Stimulated activated CD8-positive, alpha-beta memory T cell treated with anti-CD3 and anti-CD28 coated beads, Interleukin-4, amount 100 ng/mL, for 4 hours (primary cell): ENCODE data around the gene TENM3.

Experiments used
- DNase-seq, 2 donors: peaks; one replicate each; pipeline ENCODE4 v3.0.0-alpha.2; 2020; ENCODE audit warnings: low read depth in 2 of 2, low spot score in 1 of 2

Gene TENM3

DNA sequence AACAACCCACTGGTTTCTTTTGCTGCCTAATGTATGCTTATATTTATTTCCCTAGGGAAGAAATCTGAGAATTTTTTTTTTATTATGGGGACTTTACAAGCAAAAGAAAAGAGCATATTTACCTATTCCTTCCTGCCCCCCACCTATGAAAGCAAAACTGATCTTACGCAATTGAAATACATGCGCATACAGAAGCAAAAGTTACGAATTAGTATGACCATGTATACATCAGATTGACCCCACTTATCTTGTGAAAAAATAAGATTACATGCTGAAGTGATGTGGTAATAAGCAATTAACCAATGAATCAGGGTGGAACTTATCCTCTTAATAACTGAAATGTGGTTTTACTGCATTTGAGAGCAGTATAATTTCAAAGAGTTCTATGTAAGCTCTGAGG lies 151.0 kb downstream of the TENM3 start:
- no peak for DNase-seq

DNA sequence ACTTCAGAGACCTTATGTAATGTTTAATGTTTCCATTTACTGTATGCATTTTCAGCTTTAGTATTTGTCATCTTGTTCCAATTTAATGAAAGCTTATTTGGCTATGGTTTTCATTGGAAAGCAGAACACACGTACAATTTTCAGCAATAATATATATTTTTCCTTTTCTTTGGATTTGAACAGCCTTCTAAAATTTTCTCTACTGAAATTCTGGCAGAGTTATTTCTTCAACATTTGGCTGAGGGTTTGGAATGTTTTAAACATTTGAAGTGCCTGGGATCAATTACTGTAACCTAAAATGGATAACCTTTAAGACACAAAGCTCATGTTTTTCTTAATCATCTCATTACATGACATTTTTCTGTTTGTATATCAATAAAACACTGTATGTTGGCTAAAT lies 156.9 kb downstream of the TENM3 start:
- no peak for DNase-seq

DNA sequence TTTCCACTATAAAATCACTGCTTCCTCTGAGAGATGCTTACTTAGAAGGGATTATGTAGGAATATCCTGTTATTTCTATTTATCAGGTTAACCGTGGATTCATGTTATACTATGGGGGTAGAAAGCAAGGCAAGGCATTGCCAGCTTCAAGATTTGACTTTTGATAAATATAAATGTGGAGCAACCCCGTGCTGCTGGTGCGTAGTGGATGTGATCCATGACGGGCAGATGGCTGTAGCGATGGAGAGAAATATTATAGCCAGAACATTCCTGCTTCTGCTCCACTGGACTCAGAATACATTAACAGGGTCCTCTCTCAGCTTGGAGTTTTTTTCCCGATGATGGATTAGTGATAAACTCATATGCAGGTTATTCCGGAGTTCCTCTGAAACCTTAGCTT lies 157.6 kb downstream of the TENM3 start:
- DNase-seq: no peak

DNA sequence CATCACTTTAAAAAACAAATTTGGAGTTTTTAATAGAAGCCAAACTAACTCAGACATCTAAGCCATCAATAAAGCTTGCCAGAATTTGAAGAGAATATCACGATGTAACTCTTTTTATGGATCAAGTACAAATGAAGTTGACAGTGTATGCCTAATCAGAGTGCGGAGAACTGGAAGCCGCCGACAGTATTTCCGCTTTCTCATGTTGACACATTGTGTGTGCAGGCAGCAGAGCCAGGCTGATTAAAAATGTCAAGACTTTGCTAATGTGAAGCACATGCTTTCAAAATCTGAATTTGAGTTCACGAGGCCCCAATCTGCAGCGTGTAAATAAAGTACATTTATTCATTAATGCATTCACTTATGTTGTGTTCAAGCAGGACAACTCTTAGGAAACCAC lies 161.2 kb downstream of the TENM3 start:
- no peak for DNase-seq

DNA sequence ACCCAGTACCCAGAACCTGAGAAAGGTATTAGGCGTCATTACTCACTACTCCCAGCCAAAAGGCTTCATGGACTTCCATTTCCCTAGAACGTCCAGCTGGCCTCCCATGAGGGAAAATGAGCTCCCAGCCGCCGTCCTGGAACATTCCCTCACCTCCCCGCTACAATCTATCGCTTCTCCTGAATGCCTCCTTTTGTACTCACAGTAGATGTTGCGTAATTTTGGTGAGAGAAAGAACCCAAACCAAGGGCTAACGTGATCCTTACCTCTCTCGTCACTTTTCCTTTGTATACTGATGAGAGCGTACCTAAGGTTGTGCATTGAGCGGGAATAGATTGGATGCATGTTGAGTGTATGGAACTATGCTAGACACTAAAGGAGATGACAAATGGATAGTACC lies 161.9 kb downstream of the TENM3 start:
- no peak for DNase-seq

DNA sequence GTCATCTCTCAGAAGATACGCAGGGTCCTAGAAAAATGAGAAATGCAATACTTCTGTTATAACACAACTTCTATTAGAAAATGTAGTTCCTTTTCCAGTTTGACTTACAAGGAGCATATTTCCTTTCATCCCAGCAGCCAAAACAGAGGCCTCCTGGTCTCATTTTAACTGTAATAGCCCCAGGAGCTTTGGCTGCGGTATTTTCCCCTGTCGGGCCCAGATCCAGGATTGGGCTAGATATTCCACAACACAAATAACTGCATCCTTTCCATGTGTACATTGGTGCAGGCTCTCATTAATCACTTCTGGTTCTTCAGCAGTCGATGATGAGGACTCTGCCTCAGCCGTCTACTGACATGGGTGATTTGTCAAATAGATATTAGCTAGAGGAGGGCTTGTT lies 166.1 kb downstream of the TENM3 start:
- no peak for DNase-seq

DNA sequence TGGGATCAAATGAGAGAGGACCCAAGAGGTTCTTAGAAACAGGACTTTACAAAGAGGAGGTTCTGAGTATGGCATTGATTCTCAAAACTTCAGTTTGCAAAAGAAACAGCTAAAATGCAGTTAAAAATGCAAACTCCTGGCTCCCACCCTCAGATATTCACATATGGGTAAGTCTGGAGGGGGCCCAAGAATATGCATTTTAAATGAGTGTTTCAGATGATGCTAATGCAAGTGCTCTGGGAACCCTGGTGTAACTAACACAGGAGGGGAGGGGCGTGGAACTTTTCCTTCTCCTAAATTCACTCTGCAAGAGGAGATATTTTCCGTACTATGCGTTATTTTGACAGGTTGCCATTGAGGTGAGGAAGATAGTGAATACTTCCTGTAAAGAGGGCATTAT lies 168.2 kb downstream of the TENM3 start:
- DNase-seq: no peak

DNA sequence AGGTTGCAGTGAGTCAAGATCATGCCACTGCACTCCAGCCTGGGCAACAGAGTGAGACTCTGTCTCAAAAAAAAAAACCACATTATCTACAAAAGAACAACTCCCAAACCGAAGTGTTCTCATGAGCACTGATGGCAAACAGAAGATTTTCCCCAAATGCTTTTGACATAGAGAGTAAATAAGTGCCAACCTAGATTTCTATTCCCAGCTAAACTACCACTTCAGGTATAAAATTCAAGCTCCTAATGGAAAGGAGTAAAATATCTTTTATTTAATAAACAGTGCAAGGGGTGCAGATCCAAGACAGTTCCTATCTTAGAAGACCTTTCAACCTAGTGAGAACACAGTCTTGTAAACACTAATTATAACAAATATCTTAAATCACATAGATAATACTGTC lies 170.3 kb downstream of the TENM3 start:
- DNase-seq: no peak

DNA sequence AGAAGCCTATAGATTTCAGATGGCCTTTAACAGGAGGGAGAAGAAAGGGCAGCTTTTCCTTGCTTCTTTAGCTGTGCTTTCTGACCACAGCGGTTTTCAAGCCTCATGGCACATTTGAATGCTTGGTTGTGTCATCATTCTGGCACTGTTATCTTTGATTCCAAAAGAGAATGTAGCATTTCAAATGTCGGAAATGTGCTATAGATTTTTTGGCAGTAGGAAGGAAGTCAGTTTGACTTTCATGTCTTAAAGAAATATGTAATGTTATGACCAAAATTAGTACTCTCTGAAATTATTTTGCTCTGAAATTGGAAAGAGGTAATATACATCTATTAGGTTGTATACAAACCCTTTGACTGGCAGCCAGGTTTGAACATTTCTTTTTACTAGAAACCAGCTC lies 171.9 kb downstream of the TENM3 start:
- no peak for DNase-seq

DNA sequence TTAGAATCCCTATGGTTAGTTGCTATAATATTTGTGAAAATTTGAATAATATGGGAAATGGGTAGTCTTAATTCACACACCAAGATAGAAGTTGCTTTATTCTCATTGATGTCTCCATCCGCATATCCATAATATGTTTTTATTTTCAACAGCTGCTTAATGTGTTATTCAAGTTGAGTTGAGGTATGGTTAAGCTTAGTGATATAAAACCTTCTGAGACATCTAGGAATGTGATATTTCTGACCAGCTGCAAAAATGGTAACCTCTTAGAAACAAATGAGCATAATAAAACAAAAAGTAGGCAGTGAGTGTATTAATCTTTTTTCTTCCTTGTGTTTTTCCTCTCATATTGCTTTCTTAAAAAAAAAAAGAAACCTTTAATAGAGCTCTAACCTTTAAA lies 172.9 kb downstream of the TENM3 start:
- no peak for DNase-seq

DNA sequence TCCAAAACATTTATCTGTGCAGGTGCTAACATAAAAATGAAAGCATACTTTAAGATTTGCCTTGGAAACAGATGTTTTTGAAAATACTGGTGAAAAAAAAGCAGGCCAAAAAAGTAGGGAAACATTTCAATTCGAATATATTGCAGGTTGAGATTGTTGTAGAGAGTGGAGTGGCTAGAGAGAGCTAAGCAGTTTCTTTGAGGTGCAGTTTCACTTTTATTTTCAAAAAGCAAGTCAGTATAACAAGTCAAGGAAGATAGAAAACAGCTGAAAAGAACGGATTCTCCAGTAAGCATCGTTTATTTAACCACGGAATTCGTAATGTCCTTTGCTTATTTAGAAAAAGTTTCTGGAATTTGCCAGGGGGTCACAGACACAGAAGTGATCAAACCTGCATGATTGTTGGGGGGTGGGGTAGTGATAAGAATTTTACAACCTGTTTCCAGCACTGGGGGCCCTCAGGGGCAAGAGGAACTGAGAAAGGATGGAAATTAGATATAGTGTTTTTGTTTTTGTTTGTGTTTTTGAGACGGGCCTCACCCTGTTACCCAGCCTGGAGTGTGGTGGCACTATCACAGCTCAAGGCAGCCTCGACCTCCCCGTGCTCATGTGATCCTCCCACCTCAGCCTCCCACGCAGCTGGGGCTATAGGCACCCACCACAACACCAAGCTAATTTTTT lies 175.0 kb downstream of the TENM3 start:
- no peak for DNase-seq

DNA sequence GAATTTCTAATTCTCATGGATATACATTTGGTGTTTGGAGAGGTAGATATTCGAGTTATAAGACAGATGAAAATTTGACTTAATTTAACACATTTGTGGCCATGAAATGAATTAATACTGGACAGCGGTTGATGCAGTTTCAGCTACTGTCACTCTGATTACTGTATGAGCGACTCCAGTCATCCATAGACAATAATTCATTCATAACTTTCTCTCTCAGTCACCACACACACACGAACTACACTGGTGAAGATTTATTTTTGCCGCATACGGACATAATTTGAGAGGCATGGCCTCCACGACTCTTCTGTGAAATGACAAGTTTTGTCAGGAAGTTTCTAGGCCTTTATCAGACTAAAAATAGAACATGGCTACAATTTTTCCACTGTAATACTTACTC lies 177.0 kb downstream of the TENM3 start:
- DNase-seq: no peak

DNA sequence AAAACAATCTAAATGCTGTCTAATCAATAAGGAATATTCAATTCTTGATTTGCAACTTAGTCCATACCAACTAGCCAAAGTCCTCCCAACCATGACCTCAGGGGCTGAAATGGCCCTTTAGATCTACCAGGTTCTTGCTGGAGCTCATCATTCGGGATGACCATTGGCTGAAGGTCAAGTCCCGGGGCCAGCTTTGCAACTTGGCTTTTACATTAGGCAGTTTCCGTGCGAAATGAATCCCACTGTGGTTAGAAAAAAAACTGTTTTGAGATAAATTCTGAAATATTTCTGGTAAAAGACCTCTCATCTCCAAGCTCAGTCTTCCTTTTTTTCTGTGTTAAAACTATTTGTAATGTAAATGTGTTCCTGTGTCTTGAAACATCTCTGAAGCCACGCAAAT lies 178.6 kb downstream of the TENM3 start:
- DNase-seq: no peak

DNA sequence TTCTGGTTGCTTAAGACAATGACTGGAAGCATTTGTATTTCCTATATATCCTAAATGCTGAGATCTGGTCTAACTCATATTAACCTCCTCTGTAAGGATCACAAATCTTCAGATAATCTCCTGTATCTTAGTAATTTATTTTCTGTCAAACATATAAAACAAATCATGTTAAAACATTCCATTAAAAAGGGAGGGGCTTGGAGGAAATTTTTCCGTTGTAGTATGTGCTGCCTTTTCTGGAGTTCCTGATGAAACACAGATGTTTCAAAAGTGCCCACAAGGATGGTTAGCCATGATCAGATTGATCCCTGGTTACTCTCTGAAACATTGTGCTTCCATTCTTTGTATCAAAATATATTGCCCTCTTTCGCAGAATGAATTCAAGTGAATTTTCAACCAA lies 182.1 kb downstream of the TENM3 start:
- no peak for DNase-seq

DNA sequence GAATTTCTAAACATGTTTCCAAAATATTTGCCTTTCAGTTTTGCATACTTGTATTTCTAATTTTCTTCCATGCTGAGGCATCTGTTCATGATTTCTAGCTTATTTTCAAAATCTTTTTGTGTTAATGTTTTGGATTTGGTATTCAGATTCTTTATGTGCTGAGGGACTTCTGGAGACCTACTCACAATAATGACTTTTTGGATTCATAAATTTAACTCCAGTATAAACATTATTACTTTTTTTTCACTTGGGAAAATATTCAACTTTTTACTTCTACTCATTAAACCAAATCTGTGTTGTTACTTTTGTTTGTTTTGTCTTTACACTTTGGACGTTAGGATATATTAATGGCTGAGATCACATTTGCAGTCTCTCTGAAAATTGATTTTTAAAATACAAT lies 183.7 kb downstream of the TENM3 start:
- DNase-seq: no peak

DNA sequence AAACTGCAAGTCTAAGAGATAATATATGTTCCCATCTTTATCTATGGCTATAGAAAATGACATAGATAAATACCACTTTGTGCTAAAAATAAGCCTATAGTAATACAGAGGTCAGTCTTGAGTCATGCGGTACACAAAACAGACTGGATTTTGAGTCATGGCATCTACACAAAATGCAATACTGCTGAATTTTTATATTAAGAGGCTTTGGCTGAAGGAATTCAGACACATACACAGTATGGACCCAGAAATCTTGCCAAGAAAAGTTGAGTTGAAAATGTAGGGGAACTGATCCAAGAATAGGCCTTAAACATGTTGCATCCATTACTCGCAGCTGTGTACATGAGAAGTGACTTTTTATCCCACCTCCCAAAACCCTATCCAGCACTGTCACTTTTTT lies 184.4 kb downstream of the TENM3 start:
- no peak for DNase-seq

DNA sequence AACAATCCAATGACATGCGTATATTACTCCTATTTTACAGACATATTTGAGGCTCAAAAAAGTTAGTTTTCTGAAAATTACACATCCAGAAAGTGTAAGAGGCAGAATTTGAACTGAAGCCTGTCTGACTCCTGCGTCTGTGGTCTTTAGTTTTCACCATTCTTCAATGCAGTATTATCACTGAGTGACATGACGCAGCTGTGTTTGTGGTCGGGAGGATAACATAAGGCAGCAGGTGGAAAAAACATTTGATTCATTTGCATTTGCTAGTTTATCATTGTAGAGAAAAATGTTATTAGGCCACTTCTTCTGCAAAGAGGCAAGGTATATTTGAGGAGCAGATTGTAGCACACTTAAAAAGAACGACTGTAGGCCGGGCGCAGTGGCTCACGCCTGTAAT lies 186.7 kb downstream of the TENM3 start:
- no peak for DNase-seq

DNA sequence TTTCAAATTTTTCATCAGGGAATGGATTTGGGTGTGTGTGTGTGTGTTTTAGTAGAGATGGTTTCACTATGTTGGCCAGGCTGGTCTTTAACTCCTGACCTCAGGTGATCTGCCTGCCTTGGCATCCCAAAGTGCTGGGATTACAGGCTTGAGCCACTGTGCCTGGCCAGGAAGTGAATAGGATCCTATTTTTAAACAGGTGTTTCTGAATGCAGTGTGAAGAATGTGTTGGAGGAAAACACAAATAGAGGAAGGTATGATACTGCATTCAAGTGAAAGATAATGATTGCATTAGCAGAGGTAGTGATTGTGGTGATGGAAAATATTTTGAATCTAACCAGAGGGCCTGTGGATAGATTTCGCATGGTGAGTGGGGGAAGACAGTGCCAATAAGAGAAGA lies 189.6 kb downstream of the TENM3 start:
- no peak for DNase-seq

DNA sequence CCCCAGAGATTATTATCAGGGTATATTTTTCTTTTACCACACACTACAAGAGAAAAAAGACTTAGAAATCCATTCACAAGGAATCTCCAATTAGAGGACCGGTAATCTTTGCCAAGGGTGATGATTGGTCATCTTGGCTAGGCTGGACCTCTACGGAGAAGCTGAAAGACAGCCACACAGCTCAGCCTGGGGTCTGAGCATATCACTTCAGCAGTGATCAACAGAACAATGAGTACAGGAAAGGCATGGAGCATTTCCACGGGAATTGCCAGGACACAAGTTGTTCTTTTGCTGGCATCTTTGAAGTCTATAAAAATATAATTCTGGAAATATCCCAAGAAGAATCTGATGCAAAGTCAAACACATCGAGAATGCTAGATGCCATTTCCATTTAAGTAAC lies 191.5 kb downstream of the TENM3 start:
- DNase-seq: no peak

DNA sequence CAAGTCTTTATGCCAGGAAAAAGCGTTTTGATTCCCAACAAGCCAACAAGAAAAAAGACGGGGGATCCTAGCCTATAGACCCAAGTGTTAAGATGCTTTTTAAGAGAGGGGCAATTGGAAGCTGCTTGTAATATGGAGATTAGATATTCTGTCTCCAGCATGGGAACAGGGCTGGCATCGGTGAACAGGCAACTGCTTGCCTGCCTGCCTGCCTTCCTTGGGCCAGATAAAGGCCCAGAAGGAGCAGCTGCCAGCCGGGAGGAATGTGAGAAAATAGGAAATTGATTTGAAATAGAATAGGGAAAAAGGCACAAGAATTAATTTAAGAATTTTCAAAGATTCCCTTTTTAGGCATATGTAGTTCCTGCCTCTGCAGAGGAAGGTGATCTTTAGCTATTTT lies 192.2 kb downstream of the TENM3 start:
- DNase-seq: no peak

DNA sequence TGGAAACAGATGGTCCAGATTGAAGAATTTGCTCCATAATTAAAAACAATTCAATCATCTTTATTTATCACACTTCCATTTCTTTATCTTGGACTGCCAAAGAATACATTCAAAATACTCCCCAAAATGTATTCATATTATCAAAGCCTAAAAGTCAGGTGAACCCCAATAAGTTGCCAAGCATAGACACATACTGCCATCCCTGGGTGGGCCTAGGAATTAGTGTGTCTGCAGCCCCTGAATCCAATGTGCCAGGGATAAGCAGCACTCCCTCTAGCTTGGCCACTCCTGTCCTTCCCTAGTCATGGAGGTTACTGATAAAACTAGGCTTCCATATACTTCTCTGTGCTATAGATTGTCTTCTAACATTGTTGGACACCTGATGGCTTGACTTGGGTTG lies 199.9 kb downstream of the TENM3 start:
- DNase-seq: no peak

DNA sequence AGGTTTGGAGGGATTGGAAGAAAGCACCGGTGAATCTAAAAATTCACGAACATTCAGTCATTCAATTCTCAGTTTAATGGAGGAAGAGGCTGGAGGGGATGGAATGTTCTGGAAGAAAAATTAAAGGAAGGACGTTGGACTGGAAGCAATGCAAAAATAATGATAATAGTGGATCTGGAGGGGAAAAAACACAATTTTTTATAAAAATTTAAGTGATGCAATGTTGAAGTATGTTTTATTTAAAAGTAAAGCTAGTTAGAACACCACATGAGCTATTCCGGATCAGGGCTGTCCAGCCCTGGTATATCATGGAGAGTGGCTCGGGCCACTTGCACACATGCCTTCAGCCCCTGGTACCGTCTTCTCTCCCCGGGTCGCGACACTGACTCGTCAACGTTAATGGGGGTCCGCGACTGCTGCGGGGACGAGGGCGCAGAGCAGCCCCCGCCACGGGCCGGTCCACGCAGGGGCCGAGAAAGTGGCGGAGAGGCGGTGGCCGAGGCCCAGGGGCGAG lies 204.6 kb downstream of the TENM3 start:
- DNase-seq: no peak

DNA sequence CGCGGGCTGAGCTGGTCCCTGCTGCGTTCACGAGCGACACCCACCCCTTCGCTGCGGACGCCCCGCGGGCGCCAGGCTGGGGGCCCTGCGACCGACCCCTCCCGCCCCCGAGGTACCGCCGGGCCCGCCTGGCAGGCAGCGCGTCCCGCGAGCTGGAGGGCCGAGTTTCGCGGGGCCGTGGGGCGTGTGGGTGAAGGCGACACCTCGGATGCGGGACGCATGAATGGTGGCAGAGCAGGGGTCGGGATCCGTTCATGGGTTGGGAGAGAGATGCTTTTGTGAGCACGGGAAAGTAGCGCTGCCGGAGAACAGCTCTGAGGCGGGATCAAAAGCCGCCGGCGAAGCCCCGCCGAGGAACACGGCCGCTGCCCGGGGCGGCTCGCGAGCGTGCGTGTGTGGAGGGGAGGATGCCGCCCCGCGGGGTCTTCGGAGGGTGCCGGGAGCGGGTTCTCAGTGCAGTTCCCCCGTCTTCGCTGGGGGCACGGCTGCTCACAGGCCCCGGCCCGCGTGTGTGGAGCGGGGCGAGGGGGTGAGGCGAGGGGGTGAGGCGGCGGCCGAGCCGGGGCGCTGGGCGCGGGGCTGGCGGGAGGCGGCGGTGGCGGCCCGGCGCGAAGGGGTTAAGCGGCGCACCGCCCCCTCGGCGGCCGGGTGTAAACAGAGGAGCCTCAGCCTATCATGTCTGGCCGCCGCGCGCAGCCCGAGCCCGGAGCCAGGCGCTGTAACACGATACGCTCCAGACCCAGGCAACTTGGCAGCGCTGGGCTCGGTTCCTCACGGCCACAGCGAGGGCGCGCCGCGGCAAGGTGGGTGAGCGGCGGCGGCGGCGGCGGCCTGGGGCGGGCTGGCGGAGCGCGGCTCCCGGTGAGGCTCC lies 205.3 kb downstream of the TENM3 start:
- DNase-seq: no peak
